LoVo (cell line): ENCODE measurements around the gene GADD45A.
"Not testable (repeated sequence)": the region's sequence is repeated elsewhere in the genome, so short reads cannot be mapped to it uniquely, and the experiment has no call there.

ENCODE experiments used
- DNase-seq: peaks from one replicate; pipeline ENCODE4 v3.0.0-alpha.2; 2016; ENCODE audit warnings: low spot score

Gene GADD45A

GRCh38 chr1:67685067-67685557 is at the start of gene GADD45A:
Gene GADD45A (plus strand): TSS chr1:67685201. CDS start chr1:67685495, 294 bp downstream.
- peak; percentile 97 for DNase-seq

GRCh38 chr1:67636146-67636545 is 48.9 kb upstream of the GADD45A start:
- no peak for DNase-seq

GRCh38 chr1:67639361-67639760 is 45.6 kb upstream of the GADD45A start:
- no peak for DNase-seq

GRCh38 chr1:67642629-67643028 is 42.4 kb upstream of the GADD45A start:
- no peak for DNase-seq

GRCh38 chr1:67644566-67644965 is 40.4 kb upstream of the GADD45A start:
- DNase-seq: no peak

GRCh38 chr1:67645495-67646144 is 39.4 kb upstream of the GADD45A start:
- peak; percentile 58 for DNase-seq

GRCh38 chr1:67646145-67647035 is 38.6 kb upstream of the GADD45A start:
- no peak for DNase-seq

GRCh38 chr1:67647036-67647798 is 37.8 kb upstream of the GADD45A start:
- DNase-seq: peak; percentile 32

- no peak for DNase-seq
Measured at GRCh38 chr1:67647814-67648358, 37.1 kb upstream of the GADD45A start.

GRCh38 chr1:67648582-67649326 is 36.2 kb upstream of the GADD45A start:
- DNase-seq: no peak

- DNase-seq: no peak
Measured at GRCh38 chr1:67650061-67650460, 34.9 kb upstream of the GADD45A start.

- no peak for DNase-seq
Measured at GRCh38 chr1:67651031-67651430, 34.0 kb upstream of the GADD45A start.

GRCh38 chr1:67652800-67653199 is 32.2 kb upstream of the GADD45A start:
- no peak for DNase-seq

GRCh38 chr1:67653304-67653703 is 31.7 kb upstream of the GADD45A start:
- DNase-seq: no peak

- no peak for DNase-seq
Measured at GRCh38 chr1:67655581-67655980, 29.4 kb upstream of the GADD45A start.

- DNase-seq: not testable (repeated sequence)
Measured at GRCh38 chr1:67657152-67657551, 27.8 kb upstream of the GADD45A start.

GRCh38 chr1:67659229-67659628 is 25.8 kb upstream of the GADD45A start:
- DNase-seq: no peak

GRCh38 chr1:67662884-67663283 is 22.1 kb upstream of the GADD45A start:
- DNase-seq: no peak

GRCh38 chr1:67664048-67664447 is 21.0 kb upstream of the GADD45A start:
- no peak for DNase-seq

- DNase-seq: not testable (repeated sequence)
Measured at GRCh38 chr1:67665307-67665706, 19.7 kb upstream of the GADD45A start.

- no peak for DNase-seq
Measured at GRCh38 chr1:67666636-67667035, 18.4 kb upstream of the GADD45A start.
